Measurements from ENCODE around the gene CCIN. TPM values are rescaled to one million over a fixed set of nuclear protein-coding genes. Genes with fewer than 3 reads are reported as not detected.

Gene CCIN
- total and polyA plus RNA-seq, 2 of the 13 experiments (the other 11 are each of a cell fraction or from before 2014, with no cell fraction given) = not detected

DNA sequence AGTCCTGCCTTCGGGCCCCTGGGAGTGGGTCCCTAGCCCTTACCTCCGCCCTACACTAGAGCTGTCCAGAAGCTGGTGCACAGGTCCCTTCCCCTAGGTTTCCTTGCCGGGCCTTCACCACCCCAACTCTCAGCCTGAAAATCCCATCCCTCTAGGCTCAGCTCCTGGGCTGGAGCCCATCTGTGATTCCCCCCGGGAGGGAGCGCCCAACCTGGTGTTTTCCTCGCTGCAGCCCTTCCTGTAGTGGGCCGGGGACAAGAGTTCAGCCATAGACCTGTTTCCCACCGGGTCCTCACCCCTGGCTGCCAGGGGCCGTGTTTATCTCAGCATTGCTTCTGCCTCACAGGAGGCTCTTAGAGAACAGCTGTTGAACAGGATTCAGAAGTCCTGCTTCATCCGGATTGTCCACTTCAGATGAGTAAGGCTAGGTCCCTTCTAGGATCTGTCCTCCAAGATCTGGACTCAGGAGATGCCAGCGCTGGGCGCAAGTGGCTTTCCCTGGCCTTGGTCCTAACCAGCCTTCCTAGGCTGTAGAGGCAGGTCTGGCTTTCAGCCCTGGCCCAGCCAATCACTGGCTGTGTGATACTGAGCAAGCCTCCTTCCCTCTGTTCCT is 31.7 kb upstream of the CCIN start:
- WGBS (ENCODE audit: low lambda C conversion rate) = 41% methylated on average over 9 of the region's 12 CpGs
- ChIA-PET CTCF (ENCODE audit: low intra/inter-chr PET ratio, low total read pairs) (no interaction called here), POLR2A (no interaction called here)
- Histone ChIP-seq H3K27me3 (ENCODE audit: control insufficient read depth in 1 of 2, insufficient read depth in 2 of 2, low read length in 2 of 2) (peaks cover 17 to 63% of the 10 kb centered on the region in 2 experiments), H3K4me3 (replicated peaks in 1 of 3; ENCODE audit: insufficient read depth in 1 of 3, low read depth in 2 of 3, low read length in 3 of 3) (peak overlapping the region in 1 of 3 experiments; percentile 71; a peak in 2 of 6 replicates), H3K79me2 (ENCODE audit: insufficient read depth, low read length) (no peaks in the 10 kb centered on the region), H3K36me3 (replicated peaks in 1 of 2; ENCODE audit: control insufficient read depth in 1 of 2, insufficient read depth in 2 of 2, low read length in 2 of 2) (no peaks in the 10 kb centered on the region), H3K4me2 (ENCODE audit: low read depth, low read length) (peak overlapping the region; percentile 81), H3K9ac (ENCODE audit: insufficient read depth, low read depth, low read length) (no peak overlapping the region), H3K9me3 (ENCODE audit: low read length) (no peaks in the 10 kb centered on the region), H4K20me1 (ENCODE audit: insufficient read depth, low read length) (no peaks in the 10 kb centered on the region), H3K27ac (ENCODE audit: extremely low read length, insufficient read depth, low read length) (no peak overlapping the region), H3K4me1 (ENCODE audit: insufficient read depth, low read length) (peaks cover 16% of the 10 kb centered on the region), H2AFZ (ENCODE audit: low read length) (no peak overlapping the region)
- no peak for DNase-seq (ENCODE audit: low spot score)
- no peak for TF ChIP-seq ZNF724P (CRISPR knock-in tag; IDR thresholded peaks at IDR 0.05; ENCODE audit: borderline replicate concordance)
- 0 out of 2 replicates have a peak, but pooled peaks have one; percentile 47 for TF ChIP-seq EZH2 (conservative IDR thresholded peaks at IDR 0.05; ENCODE audit: low read depth, low read length)
- no peak for TF ChIP-seq SP5 (CRISPR knock-in tag; IDR thresholded peaks at IDR 0.05; ENCODE audit: borderline replicate concordance, low read depth)
- TF ChIP-seq EED (CRISPR knock-in tag; IDR thresholded peaks at IDR 0.05) = no peak
- no peak for FAIRE-seq
- ATAC-seq = no peak; the same call in 2 of the 3 replicates
- in situ Hi-C loops (cut with HindIII; ENCODE audit: extremely low pct_ligation_motif_present, low pct_unique_long_range_greater_than_20kb) (no loop called here), intact Hi-C loops (cut with micrococcal nuclease; ENCODE audit: unreplicated experiment) (no loop called here)
- no TSS peak for BruUV-seq (replicated peaks)

DNA sequence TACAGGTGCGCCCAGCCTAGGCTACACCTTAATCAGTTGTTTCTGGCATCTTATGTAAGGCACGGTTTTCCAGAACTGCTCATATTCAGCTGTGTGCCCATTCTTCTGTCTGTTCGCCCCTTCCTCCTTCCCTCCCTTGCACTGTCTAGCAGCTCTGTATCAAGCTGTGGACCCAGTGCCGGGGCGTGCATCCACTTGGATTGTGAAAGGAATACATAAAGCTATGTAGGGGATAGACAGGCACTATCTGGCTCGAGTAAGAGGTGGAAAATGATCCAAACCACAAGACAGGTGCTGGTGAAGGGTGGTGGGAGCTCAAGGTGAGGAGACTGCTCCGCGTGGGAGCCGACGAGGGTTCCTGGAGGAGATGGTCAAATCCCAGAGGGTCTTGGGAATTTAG is 30.7 kb upstream of the CCIN start:
- Histone ChIP-seq H3K27me3 (ENCODE audit: control insufficient read depth in 1 of 2, insufficient read depth in 2 of 2, low read length in 2 of 2) (peaks cover 17 to 60% of the 10 kb centered on the region in 2 experiments), H3K27ac (ENCODE audit: extremely low read length, insufficient read depth, low read length) (no peak overlapping the region), H3K4me3 (replicated peaks in 1 of 3; ENCODE audit: insufficient read depth in 1 of 3, low read depth in 2 of 3, low read length in 3 of 3) (no peak overlapping the region), H3K9ac (ENCODE audit: insufficient read depth, low read depth, low read length) (no peak overlapping the region), H3K79me2 (ENCODE audit: insufficient read depth, low read length) (no peaks in the 10 kb centered on the region), H3K4me2 (ENCODE audit: low read depth, low read length) (no peak overlapping the region), H3K9me3 (ENCODE audit: low read length) (no peaks in the 10 kb centered on the region), H2AFZ (ENCODE audit: low read length) (no peak overlapping the region), H3K36me3 (replicated peaks in 1 of 2; ENCODE audit: control insufficient read depth in 1 of 2, insufficient read depth in 2 of 2, low read length in 2 of 2) (no peaks in the 10 kb centered on the region), H4K20me1 (ENCODE audit: insufficient read depth, low read length) (no peaks in the 10 kb centered on the region), H3K4me1 (ENCODE audit: insufficient read depth, low read length) (peaks cover 22% of the 10 kb centered on the region)
- BruUV-seq (replicated peaks) = no TSS peak
- intact Hi-C loops (cut with micrococcal nuclease; ENCODE audit: unreplicated experiment) = no loop called here
- FAIRE-seq (no peak), DNase-seq (ENCODE audit: low spot score) (no peak), ATAC-seq (no peak)
- TF ChIP-seq, protein P1, sequence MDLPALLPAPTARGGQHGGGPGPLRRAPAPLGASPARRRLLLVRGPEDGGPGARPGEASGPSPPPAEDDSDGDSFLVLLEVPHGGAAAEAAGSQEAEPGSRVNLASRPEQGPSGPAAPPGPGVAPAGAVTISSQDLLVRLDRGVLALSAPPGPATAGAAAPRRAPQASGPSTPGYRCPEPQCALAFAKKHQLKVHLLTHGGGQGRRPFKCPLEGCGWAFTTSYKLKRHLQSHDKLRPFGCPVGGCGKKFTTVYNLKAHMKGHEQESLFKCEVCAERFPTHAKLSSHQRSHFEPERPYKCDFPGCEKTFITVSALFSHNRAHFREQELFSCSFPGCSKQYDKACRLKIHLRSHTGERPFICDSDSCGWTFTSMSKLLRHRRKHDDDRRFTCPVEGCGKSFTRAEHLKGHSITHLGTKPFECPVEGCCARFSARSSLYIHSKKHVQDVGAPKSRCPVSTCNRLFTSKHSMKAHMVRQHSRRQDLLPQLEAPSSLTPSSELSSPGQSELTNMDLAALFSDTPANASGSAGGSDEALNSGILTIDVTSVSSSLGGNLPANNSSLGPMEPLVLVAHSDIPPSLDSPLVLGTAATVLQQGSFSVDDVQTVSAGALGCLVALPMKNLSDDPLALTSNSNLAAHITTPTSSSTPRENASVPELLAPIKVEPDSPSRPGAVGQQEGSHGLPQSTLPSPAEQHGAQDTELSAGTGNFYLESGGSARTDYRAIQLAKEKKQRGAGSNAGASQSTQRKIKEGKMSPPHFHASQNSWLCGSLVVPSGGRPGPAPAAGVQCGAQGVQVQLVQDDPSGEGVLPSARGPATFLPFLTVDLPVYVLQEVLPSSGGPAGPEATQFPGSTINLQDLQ (CRISPR knock-in tag; IDR thresholded peaks at IDR 0.05) = no peak
- TF ChIP-seq NFRKB (IDR thresholded peaks at IDR 0.05) = no peak
- no peak for TF ChIP-seq ZNF230 (CRISPR knock-in tag; IDR thresholded peaks at IDR 0.05)
- TF ChIP-seq, protein P2, sequence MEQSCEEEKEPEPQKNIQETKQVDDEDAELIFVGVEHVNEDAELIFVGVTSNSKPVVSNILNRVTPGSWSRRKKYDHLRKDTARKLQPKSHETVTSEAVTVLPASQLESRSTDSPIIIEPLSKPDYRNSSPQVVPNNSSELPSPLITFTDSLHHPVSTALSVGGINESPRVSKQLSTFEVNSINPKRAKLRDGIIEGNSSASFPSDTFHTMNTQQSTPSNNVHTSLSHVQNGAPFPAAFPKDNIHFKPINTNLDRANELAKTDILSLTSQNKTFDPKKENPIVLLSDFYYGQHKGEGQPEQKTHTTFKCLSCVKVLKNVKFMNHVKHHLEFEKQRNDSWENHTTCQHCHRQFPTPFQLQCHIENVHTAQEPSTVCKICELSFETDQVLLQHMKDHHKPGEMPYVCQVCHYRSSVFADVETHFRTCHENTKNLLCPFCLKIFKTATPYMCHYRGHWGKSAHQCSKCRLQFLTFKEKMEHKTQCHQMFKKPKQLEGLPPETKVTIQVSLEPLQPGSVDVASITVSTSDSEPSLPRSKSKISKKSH (CRISPR knock-in tag; IDR thresholded peaks at IDR 0.05; ENCODE audit: borderline replicate concordance) = no peak
- TF ChIP-seq MAZ (IDR thresholded peaks at IDR 0.05; ENCODE audit: borderline replicate concordance, low read depth, low read length) = no peak
- no peak for TF ChIP-seq MAZ (CRISPR knock-in tag; IDR thresholded peaks at IDR 0.05; ENCODE audit: low read depth)
- no peak for TF ChIP-seq SRF (IDR thresholded peaks at IDR 0.05; ENCODE audit: low read depth, low read length)
- no peak for TF ChIP-seq POLR2A (IDR thresholded peaks at IDR 0.05; ENCODE audit: insufficient read depth in 1 of 2, low read depth in 2 of 2, low read length in 2 of 2)
- ChIA-PET CTCF (ENCODE audit: low intra/inter-chr PET ratio, low total read pairs) (no interaction called here), POLR2A (no interaction called here)
- in situ Hi-C loops (cut with HindIII; ENCODE audit: extremely low pct_ligation_motif_present, low pct_unique_long_range_greater_than_20kb) = no loop called here
- 56% methylated on average over 10 of the region's 10 CpGs for WGBS (ENCODE audit: low lambda C conversion rate)

All from HepG2 (cell line).